ENCODE data around the gene CCDC85C. TPM values are rescaled to one million over a fixed set of nuclear protein-coding genes. Genes with fewer than 3 reads are reported as not detected.

Gene CCDC85C
- total and polyA plus RNA-seq, 9 donors, result 2.1 to 28.4 (median 13.1) TPM

DNA sequence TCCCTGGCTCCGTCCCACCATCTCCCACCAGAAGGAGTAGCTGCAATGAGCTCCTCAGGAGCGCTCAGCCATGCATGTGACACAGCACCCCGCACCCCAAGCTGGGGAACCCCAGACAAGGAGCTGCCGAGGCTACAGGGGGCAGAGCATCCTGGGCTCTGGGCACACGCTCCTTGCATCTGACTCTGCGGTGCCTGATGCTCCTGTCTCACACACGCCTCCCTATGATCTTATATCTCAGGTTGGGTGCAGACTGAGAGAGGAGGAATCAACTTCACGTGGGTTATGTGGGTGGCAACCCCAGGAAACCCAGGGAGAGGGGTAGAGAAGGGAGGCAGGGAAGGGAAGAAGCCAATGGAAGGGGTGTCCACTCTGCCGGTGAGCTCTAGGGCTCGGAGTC lies 62.8 kb downstream of the CCDC85C start:
- no peak for DNase-seq
- H3K9me3 ChIP-seq, result no peaks in the 10 kb centered on the region
- peaks cover 2% of the 10 kb centered on the region for H3K4me1 ChIP-seq (ENCODE audit: insufficient read depth)
- no peaks in the 10 kb centered on the region for H3K27me3 ChIP-seq
- WGBS, 3 donors, result 86 to 90% (median 88%) methylated on average over 10 of the region's 10 CpGs
- no peaks in the 10 kb centered on the region for H3K36me3 ChIP-seq
- TF ChIP-seq EP300 (IDR thresholded peaks at IDR 0.05), result no peak
- no peak for TF ChIP-seq POLR2A (IDR thresholded peaks at IDR 0.05)
- TF ChIP-seq, protein P1, sequence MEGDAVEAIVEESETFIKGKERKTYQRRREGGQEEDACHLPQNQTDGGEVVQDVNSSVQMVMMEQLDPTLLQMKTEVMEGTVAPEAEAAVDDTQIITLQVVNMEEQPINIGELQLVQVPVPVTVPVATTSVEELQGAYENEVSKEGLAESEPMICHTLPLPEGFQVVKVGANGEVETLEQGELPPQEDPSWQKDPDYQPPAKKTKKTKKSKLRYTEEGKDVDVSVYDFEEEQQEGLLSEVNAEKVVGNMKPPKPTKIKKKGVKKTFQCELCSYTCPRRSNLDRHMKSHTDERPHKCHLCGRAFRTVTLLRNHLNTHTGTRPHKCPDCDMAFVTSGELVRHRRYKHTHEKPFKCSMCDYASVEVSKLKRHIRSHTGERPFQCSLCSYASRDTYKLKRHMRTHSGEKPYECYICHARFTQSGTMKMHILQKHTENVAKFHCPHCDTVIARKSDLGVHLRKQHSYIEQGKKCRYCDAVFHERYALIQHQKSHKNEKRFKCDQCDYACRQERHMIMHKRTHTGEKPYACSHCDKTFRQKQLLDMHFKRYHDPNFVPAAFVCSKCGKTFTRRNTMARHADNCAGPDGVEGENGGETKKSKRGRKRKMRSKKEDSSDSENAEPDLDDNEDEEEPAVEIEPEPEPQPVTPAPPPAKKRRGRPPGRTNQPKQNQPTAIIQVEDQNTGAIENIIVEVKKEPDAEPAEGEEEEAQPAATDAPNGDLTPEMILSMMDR (IDR thresholded peaks at IDR 0.05), result no peak
- intact Hi-C loops (cut with DNase I), result no loop called here
- no peak overlapping the region for H3K4me3 ChIP-seq
- H3K27ac ChIP-seq, result no peak overlapping the region

- no peaks in the 10 kb centered on the region for H3K27me3 ChIP-seq
- no peak overlapping the region for H3K27ac ChIP-seq
- intact Hi-C loops (cut with DNase I), result no loop called here
- DNase-seq, result no peak
- no peak overlapping the region for H3K4me3 ChIP-seq
- no peaks in the 10 kb centered on the region for H3K9me3 ChIP-seq
- TF ChIP-seq, protein P1 (IDR thresholded peaks at IDR 0.05), result no peak
- TF ChIP-seq EP300 (IDR thresholded peaks at IDR 0.05) (no peak), POLR2A (IDR thresholded peaks at IDR 0.05) (no peak)
- H3K36me3 ChIP-seq, result no peaks in the 10 kb centered on the region
- 71 to 83% (median 82%) methylated on average over 15 of the region's 15 CpGs for WGBS, 3 donors
- H3K4me1 ChIP-seq (ENCODE audit: insufficient read depth), result no peaks in the 10 kb centered on the region
These were observed 63.6 kb downstream of the CCDC85C start for GRCh38 chr14:99540196-99541032.

DNA sequence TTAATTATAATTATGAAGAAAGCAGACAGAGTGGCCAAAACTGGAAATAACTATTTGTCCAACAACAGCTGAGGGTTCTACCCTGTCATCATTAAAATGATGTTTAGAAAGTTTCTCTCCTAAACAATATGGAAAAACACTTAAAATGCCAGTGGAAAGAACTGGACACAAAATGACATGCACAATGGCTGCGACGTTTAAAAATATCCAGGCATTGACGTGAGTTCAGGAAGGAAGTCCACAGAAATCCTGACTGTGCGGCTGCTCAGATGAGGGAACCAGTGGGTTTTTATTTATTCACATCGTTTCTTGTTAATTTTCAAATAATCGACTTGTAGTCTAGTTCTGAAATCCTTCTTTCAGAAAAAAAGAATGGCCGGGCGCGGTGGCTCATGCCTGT lies 64.5 kb downstream of the CCDC85C start:
- H3K4me1 ChIP-seq (ENCODE audit: insufficient read depth), result no peaks in the 10 kb centered on the region
- intact Hi-C loops (cut with DNase I), result no loop called here

DNA sequence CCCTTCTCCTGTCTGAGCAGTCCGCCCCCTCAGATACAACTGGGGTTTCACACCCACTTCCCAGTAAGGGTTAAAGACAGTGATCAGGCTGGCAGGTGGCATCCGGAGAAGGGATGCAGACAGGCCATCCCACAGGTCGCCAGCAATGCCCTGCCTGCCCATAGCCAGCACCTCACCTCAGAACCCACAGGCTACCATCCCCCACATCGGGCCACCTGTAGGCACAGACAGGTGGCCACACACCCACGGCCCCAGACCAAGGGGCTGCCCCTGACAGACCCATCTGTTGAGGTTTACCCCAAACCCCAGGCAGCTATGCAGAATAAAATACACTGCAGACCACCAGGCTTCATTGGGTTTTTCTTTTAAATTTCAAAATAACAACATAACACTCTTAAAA lies 65.3 kb downstream of the CCDC85C start:
- 55 to 84% (median 74%) methylated on average over 5 of the region's 5 CpGs for WGBS, 3 donors
- no peaks in the 10 kb centered on the region for H3K4me1 ChIP-seq (ENCODE audit: insufficient read depth)
- intact Hi-C loops (cut with DNase I), result no loop called here

More for the DNA sequence above, 64.5 kb downstream of the CCDC85C start:
- H3K9me3 ChIP-seq, result no peaks in the 10 kb centered on the region
- no peak overlapping the region for H3K4me3 ChIP-seq
- no peaks in the 10 kb centered on the region for H3K27me3 ChIP-seq
- no peak overlapping the region for H3K27ac ChIP-seq
- H3K36me3 ChIP-seq, result no peaks in the 10 kb centered on the region
- no peak for TF ChIP-seq POLR2A (IDR thresholded peaks at IDR 0.05)
- TF ChIP-seq, protein P1 (IDR thresholded peaks at IDR 0.05), result no peak
- TF ChIP-seq EP300 (IDR thresholded peaks at IDR 0.05), result no peak
- 68 to 76% (median 75%) methylated on average over 9 of the region's 9 CpGs for WGBS, 3 donors
- no peak for DNase-seq

More for the DNA sequence above, 65.3 kb downstream of the CCDC85C start:
- no peak overlapping the region for H3K4me3 ChIP-seq
- TF ChIP-seq, protein P1 (IDR thresholded peaks at IDR 0.05), result no peak
- TF ChIP-seq POLR2A (IDR thresholded peaks at IDR 0.05) (no peak), EP300 (IDR thresholded peaks at IDR 0.05) (no peak)
- H3K27me3 ChIP-seq, result no peaks in the 10 kb centered on the region
- DNase-seq, result no peak
- H3K9me3 ChIP-seq, result no peaks in the 10 kb centered on the region
- H3K36me3 ChIP-seq, result no peaks in the 10 kb centered on the region
- no peak overlapping the region for H3K27ac ChIP-seq

Data from ovary (tissue), 9 donors.